GM19023 (cell line): ENCODE data around the gene DGUOK.
"Not testable (repeated sequence)": the region's sequence is repeated elsewhere in the genome, so short reads cannot be mapped to it uniquely, and the experiment has no call there.

Experiments
- ATAC-seq: cut with Tn5 transposase; IDR thresholded peaks from one replicate; pipeline ENCODE4 v1.9.1; 2021; ENCODE audit warnings: mild to moderate bottlenecking, moderate library complexity; ENCODE audit not compliant: unreplicated experiment

DGUOK gene

DNA sequence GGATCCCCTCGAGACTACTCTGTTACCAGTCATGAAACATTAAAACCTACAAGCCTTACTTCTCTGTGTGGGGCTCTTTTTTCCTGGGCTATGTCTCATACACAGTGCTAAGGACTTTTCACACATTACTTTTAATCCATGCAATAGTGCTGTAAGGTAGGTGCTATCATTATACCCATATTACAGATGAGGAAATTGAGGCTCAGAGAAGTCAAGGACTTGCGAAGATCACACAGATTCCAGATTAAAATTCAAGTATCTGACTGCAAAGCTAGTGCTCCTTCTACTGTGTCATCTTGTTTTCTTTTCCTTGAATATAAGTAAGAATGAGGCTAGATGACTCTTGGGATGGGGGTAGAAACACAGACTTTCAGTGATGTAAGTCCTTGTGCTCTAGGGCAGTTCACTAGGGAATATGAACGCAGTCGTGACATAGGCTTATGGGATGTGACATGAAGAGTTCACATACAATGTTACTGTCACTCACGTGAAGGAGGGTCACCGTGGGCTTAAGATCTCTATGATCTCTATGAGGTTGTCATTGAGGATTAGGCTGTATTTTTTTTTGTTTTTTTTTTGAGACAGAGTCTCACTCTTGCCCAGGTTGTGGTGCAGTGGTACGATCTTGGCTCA lies 7.0 kb upstream of the DGUOK start:
- no peak for ATAC-seq

- no peak for ATAC-seq
These were observed 5.8 kb upstream of the DGUOK start for GRCh38 chr2:73920577-73921545.

DNA sequence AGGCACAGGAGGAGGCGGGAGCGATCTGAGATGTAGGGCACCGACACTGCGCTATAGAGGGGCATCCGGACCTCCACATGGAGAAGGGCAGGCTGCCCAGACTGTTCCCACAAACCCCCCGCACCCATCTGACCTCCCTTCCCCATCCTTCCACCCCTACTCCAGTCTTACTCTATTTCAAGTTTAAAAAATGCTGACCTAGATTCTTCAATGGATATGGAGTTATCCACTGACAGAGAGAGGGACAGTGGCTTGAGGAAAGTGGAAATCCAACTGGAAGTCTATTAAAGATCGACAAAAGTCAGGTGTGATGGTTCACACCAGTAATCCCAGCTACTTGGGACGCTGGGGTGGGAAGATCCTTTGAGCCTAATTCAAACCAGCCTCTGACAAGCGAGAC lies 5.1 kb upstream of the DGUOK start:
- no peak for ATAC-seq

GRCh38 chr2:73922681-73923080 lies 4.0 kb upstream of the DGUOK start:
- no peak for ATAC-seq

- no peak for ATAC-seq
These were observed 1.5 kb upstream of the DGUOK start for GRCh38 chr2:73925033-73925704.

DNA sequence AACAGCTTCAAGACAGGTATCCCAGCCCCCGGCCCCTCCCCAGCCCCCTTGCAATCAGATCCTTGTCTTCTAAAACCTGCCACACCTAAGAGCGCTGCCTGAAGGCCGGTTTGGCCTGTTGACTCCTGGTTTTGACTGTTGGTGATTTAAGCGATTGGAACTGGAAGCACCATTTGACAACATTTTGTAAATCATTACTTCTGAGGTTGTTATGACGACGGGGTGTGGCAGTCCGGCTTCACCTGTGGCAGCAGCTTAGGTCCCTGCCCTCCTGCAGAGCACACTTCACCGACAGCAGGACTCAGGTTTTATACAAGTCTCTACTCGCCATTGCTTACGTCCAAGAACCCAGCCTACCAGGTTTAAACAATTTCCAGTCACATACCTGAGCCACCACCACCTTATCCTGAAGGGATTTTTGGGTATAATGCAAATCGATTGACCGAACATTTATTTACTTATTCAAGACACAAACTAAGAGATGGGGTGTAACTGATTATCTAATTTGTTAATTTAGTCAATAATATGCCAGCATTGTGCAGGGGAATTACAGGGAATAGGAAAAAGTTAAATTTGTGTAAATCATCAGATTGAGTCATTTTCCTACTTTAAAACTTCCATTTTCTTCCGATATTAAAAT lies 707 bp upstream of the DGUOK start:
- no peak for ATAC-seq

- no peak for ATAC-seq
These were observed 664 bp downstream of the DGUOK start for GRCh38 chr2:73927344-73927743.

GRCh38 chr2:73928963-73929347 lies 2.3 kb downstream of the DGUOK start:
- no peak for ATAC-seq

- no peak for ATAC-seq
These were observed 3.7 kb downstream of the DGUOK start for GRCh38 chr2:73930386-73930785.

DNA sequence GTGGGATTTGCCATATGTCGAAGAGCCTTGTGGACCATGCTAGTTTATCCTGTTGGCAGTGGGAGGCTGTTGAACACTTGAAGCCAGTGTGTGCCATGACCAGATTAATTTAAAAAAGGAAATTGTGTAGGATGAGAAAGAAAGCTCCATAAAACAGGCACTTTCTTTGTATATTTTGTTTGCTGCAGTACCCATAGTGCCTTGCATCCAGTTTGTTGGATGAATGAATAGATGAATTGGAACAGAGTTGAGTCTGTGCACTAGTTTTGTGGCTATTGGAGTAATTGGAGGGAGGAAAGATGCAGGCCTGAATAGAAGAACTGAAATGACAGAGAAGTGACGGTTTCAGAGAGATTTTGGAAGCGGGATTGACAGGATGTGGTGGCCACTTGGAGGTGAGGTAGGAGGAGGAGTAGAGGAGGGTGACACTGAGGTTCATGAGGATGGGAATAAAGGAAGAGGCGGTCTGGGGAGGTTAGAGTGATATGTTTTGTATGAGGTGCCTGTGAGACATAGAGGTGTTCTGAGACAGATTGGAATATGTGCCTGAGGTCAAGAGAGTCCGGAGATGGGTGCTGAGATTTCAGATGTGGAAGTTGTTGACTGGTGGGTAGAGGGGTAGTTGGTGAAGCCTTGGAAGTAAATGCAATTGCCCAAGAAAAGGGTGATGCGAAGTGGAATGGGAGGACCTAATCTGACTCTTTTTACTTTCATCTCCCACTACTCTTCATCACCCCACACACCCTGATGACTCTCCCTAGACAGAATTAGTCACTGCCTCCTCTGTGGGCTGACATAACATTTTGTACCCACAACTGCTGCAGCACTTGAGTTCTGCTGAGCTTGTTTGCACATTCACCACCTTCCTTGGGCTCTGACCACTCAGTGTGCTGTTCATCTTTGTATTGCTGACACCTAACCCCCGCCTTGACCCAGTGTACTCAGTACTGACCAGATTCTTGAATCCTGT lies 5.1 kb downstream of the DGUOK start:
- no peak for ATAC-seq

- no peak for ATAC-seq
These were observed 6.5 kb downstream of the DGUOK start for GRCh38 chr2:73933194-73933593.

GRCh38 chr2:73935641-73936040 lies 9.0 kb downstream of the DGUOK start:
- ATAC-seq, result no peak

GRCh38 chr2:73937103-73937885 lies 10.6 kb downstream of the DGUOK start:
- ATAC-seq, result no peak

DNA sequence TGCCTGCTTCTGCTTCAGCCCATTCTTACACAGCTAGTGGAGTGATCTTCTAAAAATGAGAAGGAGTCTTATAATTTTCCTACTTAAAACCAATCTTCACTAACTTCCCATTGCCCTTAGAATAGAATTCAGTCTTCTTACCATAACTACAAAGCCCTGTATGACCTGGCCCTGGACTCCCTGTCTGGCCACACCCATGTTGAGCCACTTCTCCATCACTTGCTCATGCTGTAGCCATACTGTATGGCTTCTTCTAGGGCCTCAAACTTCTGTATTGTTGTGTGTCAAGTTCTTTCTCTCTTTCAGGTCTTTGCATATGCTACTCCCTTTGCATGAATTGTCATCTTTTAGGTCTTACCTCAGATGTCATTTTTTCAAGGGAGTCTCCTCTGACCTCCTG lies 11.2 kb downstream of the DGUOK start:
- no peak for ATAC-seq

GRCh38 chr2:73938718-73939352 lies 12.2 kb downstream of the DGUOK start:
- ATAC-seq, result no peak

DNA sequence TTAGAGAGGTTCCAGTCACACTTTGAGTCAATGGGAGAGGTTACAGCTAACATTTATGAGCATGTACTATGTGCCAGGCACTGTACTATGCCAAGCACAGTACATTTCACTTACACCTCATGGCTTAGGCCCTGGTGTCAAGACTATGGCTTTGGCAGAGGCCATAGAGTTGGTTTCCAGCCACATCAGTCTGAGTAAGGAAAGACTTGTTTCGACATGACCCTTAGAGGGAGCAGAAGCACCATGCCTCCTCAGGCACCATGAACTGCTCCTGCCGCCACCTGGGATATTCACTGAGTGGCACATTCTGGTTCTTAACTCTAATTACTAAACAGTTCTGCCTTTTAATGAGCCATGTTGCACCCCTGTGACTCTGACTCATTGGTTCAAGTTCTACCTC lies 12.7 kb downstream of the DGUOK start:
- no peak for ATAC-seq

DNA sequence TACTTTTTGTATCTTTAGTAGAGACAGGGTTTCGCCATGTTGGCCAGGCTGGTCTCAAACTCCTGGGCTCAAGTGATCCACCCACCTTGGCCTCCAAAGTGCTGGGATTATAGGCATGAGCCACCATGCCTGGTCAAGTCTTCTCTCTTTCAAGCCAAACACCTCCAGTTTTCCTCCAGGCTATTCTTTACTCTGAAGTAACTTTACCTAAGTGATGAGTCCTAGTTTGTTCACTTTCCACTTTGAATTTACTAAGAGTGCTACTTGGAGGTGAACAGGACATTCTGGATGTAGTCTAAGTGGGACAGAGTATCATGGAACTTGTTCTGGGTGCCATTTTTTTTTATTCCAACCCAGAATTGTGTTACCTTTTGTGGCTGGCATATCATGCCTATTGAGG lies 13.4 kb downstream of the DGUOK start:
- ATAC-seq, result not testable (repeated sequence)

DNA sequence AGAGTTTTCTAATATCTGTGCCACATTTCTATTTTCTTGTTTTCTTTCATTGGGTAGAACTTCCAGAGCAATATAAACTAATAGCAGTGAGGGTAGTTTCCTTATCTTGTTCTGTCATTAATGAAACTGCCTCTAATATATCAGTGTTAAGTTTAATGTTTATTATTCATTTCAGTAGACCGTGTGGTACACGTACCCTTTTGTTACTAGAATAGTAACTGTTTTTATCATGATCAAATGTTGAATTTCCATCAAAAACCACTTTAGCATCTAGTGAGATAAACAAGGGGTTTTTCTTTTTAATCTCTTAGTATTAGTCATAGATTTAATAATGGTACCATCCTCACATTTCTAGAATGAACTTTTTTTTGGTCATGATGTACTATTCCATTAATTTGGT lies 16.0 kb downstream of the DGUOK start:
- no peak for ATAC-seq

DNA sequence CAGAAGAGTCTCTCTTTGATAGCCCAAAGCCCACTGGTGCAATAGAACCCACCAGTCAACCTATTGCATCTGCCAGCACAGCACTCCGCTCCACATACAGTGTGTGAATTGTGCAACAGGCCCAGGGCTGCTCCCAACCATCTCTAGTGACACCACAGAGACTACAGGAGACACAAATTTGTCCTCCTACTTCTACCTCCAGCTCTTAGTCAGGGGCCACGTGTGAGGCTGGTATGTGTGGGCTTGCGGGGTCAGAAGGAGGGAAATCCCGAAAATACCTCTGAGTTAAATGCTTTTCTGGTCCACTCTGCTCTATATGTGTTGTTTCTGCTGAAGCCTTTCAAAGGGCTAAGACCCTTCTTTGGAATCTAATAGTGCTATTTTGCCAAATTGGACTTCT lies 18.0 kb downstream of the DGUOK start:
- no peak for ATAC-seq
